DND-41 (cell line): ENCODE results near the gene ZNRF1.

Experiments
- ATAC-seq: fragments of 200-7000 bp; cut with Tn5 transposase; 3 replicates; pipeline ENCODE4 v1.9.1; 2021; ENCODE audit warnings: low read depth; ENCODE audit not compliant: insufficient read depth
- DNase-seq: peaks from one replicate; pipeline ENCODE4 v3.0.0-alpha.2; 2020
- H2AFZ ChIP-seq: 2 replicates; pipeline ENCODE4 v1.6.0; 2012; ENCODE audit warnings: low read depth, low read length
- H3K27ac ChIP-seq: 2 replicates; pipeline ENCODE4 v1.5.1; 2012; ENCODE audit warnings: low read length, inconsistent platforms
- H3K27me3 ChIP-seq: fragments of 200-600 bp; sonication (generic); 2 replicates; pipeline ENCODE4 v1.6.0; 2012; ENCODE audit warnings: low read length, mild to moderate bottlenecking, inconsistent platforms; ENCODE audit not compliant: insufficient read depth, poor library complexity
- H3K36me3 ChIP-seq: 2 replicates; pipeline ENCODE4 v1.5.1; 2012; ENCODE audit warnings: low read length, inconsistent platforms; ENCODE audit not compliant: insufficient read depth
- H3K4me1 ChIP-seq: 2 replicates; pipeline ENCODE4 v1.5.1; 2012; ENCODE audit warnings: mild to moderate bottlenecking, low read length; ENCODE audit not compliant: insufficient read depth
- H3K4me2 ChIP-seq: 2 replicates; pipeline ENCODE4 v1.6.0; 2012; ENCODE audit warnings: mild to moderate bottlenecking, moderate library complexity, low read length, inconsistent platforms; ENCODE audit not compliant: insufficient read depth
- H3K4me3 ChIP-seq, 2 experiments: fragments of 200-600 bp in 1 of 2; shearing (Covaris generic) in 1 of 2; 2 replicates each; pipeline ENCODE4 v1.5.1; 2012 to 2016; ENCODE audit warnings: inconsistent platforms in 2 of 2, low read length in 2 of 2, mild to moderate bottlenecking in 2 of 2, low read depth in 1 of 2, moderate library complexity in 1 of 2
- H3K79me2 ChIP-seq: 2 replicates; pipeline ENCODE4 v1.6.0; 2012; ENCODE audit warnings: low read length, inconsistent platforms; ENCODE audit not compliant: insufficient read depth
- H3K9ac ChIP-seq: 2 replicates; pipeline ENCODE4 v1.6.0; 2012; ENCODE audit warnings: low read depth, mild to moderate bottlenecking, inconsistent platforms, low read length, moderate library complexity
- H3K9me3 ChIP-seq: 2 replicates; pipeline ENCODE4 v1.5.1; 2012; ENCODE audit warnings: low read length, moderate library complexity, mild to moderate bottlenecking, inconsistent platforms; ENCODE audit not compliant: insufficient read depth, severe bottlenecking
- H4K20me1 ChIP-seq: 2 replicates; pipeline ENCODE4 v1.6.0; 2012; ENCODE audit warnings: low read length; ENCODE audit not compliant: insufficient read depth
- EZH2 ChIP-seq: IDR thresholded peaks from 3 replicates; pipeline ENCODE4 v1.6.1; 2012; ENCODE audit warnings: borderline replicate concordance, low read depth, mild to moderate bottlenecking, moderate library complexity, low read length, inconsistent platforms; ENCODE audit not compliant: severe bottlenecking
- TF ChIP-seq, protein P1 (sequence below): IDR thresholded peaks from 2 replicates; pipeline ENCODE4 v1.5.1; 2012; ENCODE audit warnings: borderline replicate concordance, low read length, moderate library complexity, mild to moderate bottlenecking; ENCODE audit not compliant: poor library complexity, severe bottlenecking; ENCODE audit errors: extremely low read depth

The ZNRF1 gene

DNA sequence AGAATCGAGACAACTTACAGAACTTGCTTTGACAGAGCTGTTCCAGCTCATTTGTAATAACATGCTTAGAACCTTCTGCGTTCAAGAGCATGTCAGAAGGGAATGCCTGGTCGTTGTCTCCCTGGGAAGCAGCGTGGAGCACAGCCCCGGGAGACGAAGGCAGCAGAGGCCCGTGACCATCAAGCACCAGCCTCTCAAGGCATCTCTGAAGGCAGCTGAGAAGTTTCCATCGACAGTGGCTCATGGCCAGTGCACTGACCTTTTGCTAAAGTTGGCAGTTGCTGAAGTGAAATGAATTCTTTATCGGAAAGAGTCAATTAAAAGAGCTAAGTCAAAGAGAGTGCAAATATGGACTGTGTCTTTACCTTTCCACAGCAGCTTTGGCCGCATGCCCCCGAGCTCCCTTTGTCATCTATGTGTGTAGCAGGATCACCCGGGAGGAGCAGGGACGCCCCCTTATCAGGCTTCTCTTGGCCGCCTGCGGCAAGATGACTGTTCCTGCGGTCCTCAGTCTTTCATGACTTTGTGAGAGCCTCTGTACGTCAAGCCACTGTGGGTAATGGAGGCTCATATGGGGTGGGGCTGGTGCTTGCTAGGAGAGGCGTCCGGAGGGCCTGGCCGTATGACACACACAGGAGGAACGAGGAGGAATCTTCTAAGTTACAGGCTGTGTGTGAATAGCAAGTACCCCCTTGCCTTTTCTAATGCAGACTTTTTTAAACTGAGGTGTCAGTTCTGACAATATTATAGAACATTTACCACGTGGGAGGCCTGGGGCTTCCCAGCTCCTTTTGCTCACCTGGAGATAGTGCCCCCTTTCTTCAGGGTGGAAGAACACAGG lies 63.5 kb downstream of the ZNRF1 start:
- Histone ChIP-seq H3K27ac (peak overlapping the region; percentile 91), H4K20me1 (peaks cover 37% of the 10 kb centered on the region), H3K79me2 (peaks cover 100% of the 10 kb centered on the region), H2AFZ (no peak overlapping the region), H3K4me1 (peaks cover 99% of the 10 kb centered on the region), H3K36me3 (peaks cover 30% of the 10 kb centered on the region), H3K4me2 (peak overlapping the region; percentile 60), H3K27me3 (no peaks in the 10 kb centered on the region), H3K4me3 (peak overlapping the region in 1 of 2 experiments; percentile 45; a peak in 1 of 4 replicates), H3K9me3 (no peaks in the 10 kb centered on the region), H3K9ac (peak overlapping the region; percentile 58)
- no peak for ATAC-seq
- TF ChIP-seq EZH2: no peak
- TF ChIP-seq, protein P1, sequence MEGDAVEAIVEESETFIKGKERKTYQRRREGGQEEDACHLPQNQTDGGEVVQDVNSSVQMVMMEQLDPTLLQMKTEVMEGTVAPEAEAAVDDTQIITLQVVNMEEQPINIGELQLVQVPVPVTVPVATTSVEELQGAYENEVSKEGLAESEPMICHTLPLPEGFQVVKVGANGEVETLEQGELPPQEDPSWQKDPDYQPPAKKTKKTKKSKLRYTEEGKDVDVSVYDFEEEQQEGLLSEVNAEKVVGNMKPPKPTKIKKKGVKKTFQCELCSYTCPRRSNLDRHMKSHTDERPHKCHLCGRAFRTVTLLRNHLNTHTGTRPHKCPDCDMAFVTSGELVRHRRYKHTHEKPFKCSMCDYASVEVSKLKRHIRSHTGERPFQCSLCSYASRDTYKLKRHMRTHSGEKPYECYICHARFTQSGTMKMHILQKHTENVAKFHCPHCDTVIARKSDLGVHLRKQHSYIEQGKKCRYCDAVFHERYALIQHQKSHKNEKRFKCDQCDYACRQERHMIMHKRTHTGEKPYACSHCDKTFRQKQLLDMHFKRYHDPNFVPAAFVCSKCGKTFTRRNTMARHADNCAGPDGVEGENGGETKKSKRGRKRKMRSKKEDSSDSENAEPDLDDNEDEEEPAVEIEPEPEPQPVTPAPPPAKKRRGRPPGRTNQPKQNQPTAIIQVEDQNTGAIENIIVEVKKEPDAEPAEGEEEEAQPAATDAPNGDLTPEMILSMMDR: peak; percentile 40
- no peak for DNase-seq

DNA sequence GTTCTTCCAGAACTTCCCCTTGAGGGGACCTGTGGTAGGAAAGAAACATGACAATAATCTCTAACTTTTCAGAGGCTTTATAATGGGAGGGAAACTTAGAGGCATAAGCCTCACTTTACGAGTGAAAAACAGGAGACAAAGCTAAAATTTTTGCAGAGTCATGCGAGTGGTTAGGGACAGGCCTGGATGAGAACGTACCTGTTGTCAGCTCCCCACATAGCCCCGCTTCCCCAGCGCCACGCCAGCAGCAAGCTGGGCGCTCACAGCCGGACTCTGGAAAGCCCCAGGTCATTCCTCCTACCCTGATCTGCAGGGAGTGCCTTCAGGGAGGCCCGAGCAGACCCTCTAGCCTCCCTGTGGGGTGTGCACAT lies 64.1 kb downstream of the ZNRF1 start:
- Histone ChIP-seq H4K20me1 (peaks cover 32% of the 10 kb centered on the region), H2AFZ (no peak overlapping the region), H3K9me3 (no peaks in the 10 kb centered on the region), H3K79me2 (peaks cover 100% of the 10 kb centered on the region), H3K27ac (peak overlapping the region; percentile 91), H3K36me3 (peaks cover 28% of the 10 kb centered on the region), H3K4me1 (peaks cover 99% of the 10 kb centered on the region), H3K4me3 (peak overlapping the region in 1 of 2 experiments; percentile 45; a peak in 2 of 4 replicates), H3K9ac (peak overlapping the region; percentile 58), H3K4me2 (peak overlapping the region; percentile 60), H3K27me3 (no peaks in the 10 kb centered on the region)
- TF ChIP-seq EZH2: no peak
- DNase-seq (no peak), ATAC-seq (no peak)

DNA sequence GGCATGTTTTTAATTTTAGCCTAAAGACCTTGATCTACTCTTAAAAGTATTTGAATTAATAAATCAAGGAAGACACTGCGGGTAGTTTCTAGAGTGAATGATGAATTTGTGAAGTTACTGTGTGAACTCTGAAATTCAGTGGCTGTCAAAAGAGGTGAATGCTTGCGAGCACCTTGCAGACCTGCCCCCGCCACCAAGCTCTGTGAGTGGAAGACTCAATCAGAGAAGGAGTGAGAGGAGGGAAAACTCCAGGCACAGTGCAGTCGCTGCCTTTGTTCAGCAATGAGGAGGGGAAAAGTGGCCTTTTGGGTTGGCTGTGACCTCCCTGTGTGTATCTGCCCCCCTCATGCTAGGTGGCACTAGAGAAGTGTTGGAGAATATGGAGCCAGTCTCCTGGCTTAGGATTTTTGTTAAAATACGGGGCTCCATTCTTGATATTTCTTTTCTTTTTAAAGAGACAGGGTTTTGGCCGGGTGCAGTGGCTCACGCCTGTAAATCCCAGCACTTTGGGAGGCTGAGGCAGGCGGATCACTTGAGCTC lies 64.8 kb downstream of the ZNRF1 start:
- Histone ChIP-seq H3K9me3 (no peaks in the 10 kb centered on the region), H3K27me3 (no peaks in the 10 kb centered on the region), H3K4me2 (peak overlapping the region; percentile 60), H3K4me3 (peak overlapping the region in 1 of 2 experiments; percentile 45; a peak in 2 of 4 replicates), H3K79me2 (peaks cover 100% of the 10 kb centered on the region), H3K4me1 (peaks cover 99% of the 10 kb centered on the region), H3K36me3 (peaks cover 28% of the 10 kb centered on the region), H4K20me1 (peaks cover 26% of the 10 kb centered on the region), H3K27ac (peak overlapping the region; percentile 91), H3K9ac (peak overlapping the region; percentile 58), H2AFZ (no peak overlapping the region)
- no peak for TF ChIP-seq EZH2
- TF ChIP-seq, protein P1: peak; percentile 56
- ATAC-seq (no peak), DNase-seq (no peak)

DNA sequence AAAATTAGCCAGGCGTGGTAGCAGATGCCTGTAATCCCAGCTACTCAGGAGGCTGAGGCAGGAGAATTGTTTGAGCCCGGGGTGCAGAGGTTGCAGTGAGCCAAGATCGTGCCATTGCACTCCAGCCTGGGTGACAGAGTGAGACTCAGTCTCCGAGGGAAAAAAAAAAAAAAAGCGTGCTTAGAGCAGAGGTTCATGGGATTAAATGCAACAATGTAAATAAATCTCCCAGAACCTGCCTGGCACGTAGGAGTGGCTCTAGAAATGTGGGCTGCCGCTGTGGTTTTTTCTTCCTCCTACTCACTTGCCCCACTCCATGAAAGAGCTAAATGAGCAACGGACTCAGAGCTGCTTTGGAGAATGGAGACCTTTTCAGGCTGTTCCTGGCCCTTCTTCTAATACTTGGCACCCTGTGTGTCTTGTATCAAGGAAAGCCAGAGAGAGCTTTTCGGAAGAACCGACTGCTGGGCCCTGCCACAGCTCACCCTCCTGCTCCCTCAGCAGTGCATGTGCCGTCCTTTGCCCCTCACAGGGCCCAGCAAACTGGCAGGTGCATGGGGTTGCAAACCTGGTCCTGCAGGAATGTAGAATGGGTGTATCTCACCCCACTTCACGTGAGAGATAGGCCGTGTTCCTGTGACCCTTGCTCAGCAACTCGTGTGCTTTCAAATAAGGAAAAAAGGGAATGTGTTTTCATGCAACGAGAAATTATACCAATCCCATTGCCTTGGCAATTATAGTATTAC lies 65.8 kb downstream of the ZNRF1 start:
- Histone ChIP-seq H4K20me1 (peaks cover 22% of the 10 kb centered on the region; the same call in 1 of the 2 replicates), H3K9ac (peak overlapping the region; percentile 58), H3K79me2 (peaks cover 100% of the 10 kb centered on the region), H3K4me3 (peak overlapping the region in 1 of 2 experiments; percentile 45; a peak in 2 of 4 replicates), H3K27ac (peak overlapping the region; percentile 91), H3K36me3 (peaks cover 24% of the 10 kb centered on the region), H2AFZ (no peak overlapping the region), H3K27me3 (no peaks in the 10 kb centered on the region), H3K4me2 (peak overlapping the region; percentile 60), H3K9me3 (no peaks in the 10 kb centered on the region), H3K4me1 (peaks cover 100% of the 10 kb centered on the region)
- DNase-seq: peak; percentile 85
- no peak for TF ChIP-seq EZH2
- TF ChIP-seq, protein P1: no peak
- peak; percentile 75 for ATAC-seq
